Spleen (tissue), 11 donors: Measurements from ENCODE around the gene GNMT. TPM values are rescaled to one million over a fixed set of nuclear protein-coding genes. Genes with fewer than 3 reads are reported as not detected.

ENCODE experiments used
- DNase-seq: peaks from one replicate; pipeline ENCODE4 v3.0.0-alpha.2; 2020
- H3K27ac ChIP-seq, 8 donors: fragments of 200-600 bp; sonication (generic) in 7 of 8; 1 replicate in 4 of 8; 2 replicates in 4 of 8; pipeline versions ENCODE4 v1.5.0 to v1.8.0; 2016 to 2021; ENCODE audit warnings: inconsistent platforms in 4 of 8, mild to moderate bottlenecking in 4 of 8, moderate library complexity in 1 of 8
- H3K27me3 ChIP-seq, 7 donors: fragments of 200-600 bp; sonication (generic) in 6 of 7; replicated peaks in 1 of 7; 1 replicate in 4 of 7; 2 replicates in 3 of 7; pipeline versions ENCODE4 v1.5.0 to v1.8.0; 2016 to 2021; ENCODE audit warnings: inconsistent platforms in 3 of 7, mild to moderate bottlenecking in 1 of 7
- H3K36me3 ChIP-seq, 6 donors: fragments of 200-600 bp; sonication (generic) in 5 of 6; 1 replicate in 4 of 6; 2 replicates in 2 of 6; pipeline versions ENCODE4 v1.5.0 to v1.8.0; 2016 to 2021; ENCODE audit warnings: inconsistent platforms in 2 of 6
- H3K4me1 ChIP-seq, 6 donors: fragments of 200-600 bp; sonication (generic) in 5 of 6; 1 replicate in 3 of 6; 2 replicates in 3 of 6; pipeline versions ENCODE4 v1.5.0 to v1.8.0; 2016 to 2021; ENCODE audit warnings: inconsistent platforms in 3 of 6
- H3K4me3 ChIP-seq, 8 donors: fragments of 200-600 bp; sonication (generic) in 7 of 8; 1 replicate in 4 of 8; 2 replicates in 4 of 8; pipeline versions ENCODE4 v1.5.0 to v1.8.0; 2016 to 2021; ENCODE audit warnings: inconsistent platforms in 4 of 8, mild to moderate bottlenecking in 4 of 8, moderate library complexity in 2 of 8
- H3K9me3 ChIP-seq, 8 donors: fragments of 200-600 bp; sonication (generic) in 7 of 8; 1 replicate in 4 of 8; 2 replicates in 4 of 8; pipeline versions ENCODE4 v1.5.0 to v1.8.0; 2016 to 2021; ENCODE audit warnings: inconsistent platforms in 4 of 8
- POLR2A ChIP-seq, 3 donors: fragments of 450-650 bp; IDR thresholded peaks; one replicate each; pipeline ENCODE4 v1.5.1; 2017; ENCODE audit warnings: antibody characterized with exemption in 3 of 3, mild to moderate bottlenecking in 1 of 3
- POLR2AphosphoS5 ChIP-seq, 3 donors: sonication (generic); formaldehyde crosslinking; IDR thresholded peaks; one replicate each; pipeline ENCODE4 v1.5.1; 2017; ENCODE audit warnings: antibody characterized with exemption in 3 of 3
- WGBS, 5 donors: extraction: QIAGEN DNeasy Blood & Tissue Kit in 3 of 5; methylation state at CpG; one replicate each; pipeline versions ENCODE4 v1.1.5 to v1.1.7; 2013 to 2018; 5-methylcytosine and 5-hydroxymethylcytosine counted together
- intact Hi-C: fragments of 100-400 bp; cut with DNase I; formaldehyde crosslinking; loops from one replicate; pipeline ENCODE4 v1.15.0; 2023; ENCODE audit warnings: low total_unique reads
- polyA plus RNA-seq, 3 donors: library from polyadenylated mRNA; stranded (reverse); fragments of 200-250 nt; gene quantifications; one replicate each; pipeline ENCODE4 v1.2.1, GENCODE V29; 2013
- total RNA-seq, 7 donors: library from RNA; depleted of rRNA in 3 of 7; stranded (reverse); fragments of >200 nt in 3 of 7; fragmentation: NEBNext Ultra II Directional in 4 of 7; extraction: Animal tissue kit (Norgen Biotek cat#: 25700) in 4 of 7; gene quantifications; one replicate each; pipeline versions ENCODE4 v1.1.0 to v1.2.1, GENCODE V29; 2016 to 2021
- TF ChIP-seq, protein P1 (sequence below), 11 experiments: fragments of 200-600 bp in 7 of 11; fragments of 450-650 bp in 4 of 11; sonication (generic) in 4 of 11; IDR thresholded peaks in 8 of 11; conservative IDR thresholded peaks in 3 of 11; 1 replicate in 7 of 11; 2 replicates in 4 of 11; pipeline versions ENCODE4 v1.4.0 to v1.8.0; 2016 to 2021; ENCODE audit warnings: antibody characterized with exemption in 11 of 11, inconsistent platforms in 4 of 11, mild to moderate bottlenecking in 1 of 11
- donor health status: healthy with polysubstance abuse.
- donor health status: DM: no; HTN: no; CAD: no; lungs with moderate emphysema.
- donor health status: DM: no; HTN: no; CAD: no.
- donor health status: Bipolar disorder and iron deficiency.
- donor health status: healthy.
- donor health status: DM: no; HTN: no; CAD: no.
- donor health status: DM: yes; HTN: yes; CAD: no.

The GNMT gene
- total and polyA plus RNA-seq, 10 donors, result 0.68 to 3.0 (median 2.0) TPM

DNA sequence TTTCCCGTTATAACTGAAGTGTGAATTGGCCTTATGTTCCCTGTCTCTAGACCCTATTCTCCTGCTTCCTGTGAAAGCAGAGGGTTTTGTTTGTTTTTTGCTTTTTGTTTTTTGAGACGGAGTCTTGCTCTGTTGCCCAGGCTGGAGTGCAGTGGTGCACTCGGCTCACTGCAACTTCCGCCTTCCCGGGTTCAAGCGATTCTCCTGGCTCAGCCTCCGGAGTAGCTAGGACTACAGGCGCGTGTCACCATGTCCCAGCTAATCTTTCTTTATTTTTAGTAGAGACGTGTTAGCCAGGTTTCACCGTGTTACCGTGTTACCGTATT, 674 bp upstream of the GNMT start:
- Histone ChIP-seq H3K4me1 (peaks cover 11 to 21% (median 19%) of the 10 kb centered on the region in 6 donors), H3K27me3 (peaks cover 0 to 13% (median 0%) of the 10 kb centered on the region in 7 donors), H3K9me3 (no peaks in the 10 kb centered on the region), H3K27ac (peak overlapping the region in 1 of 8 donors; percentile 4), H3K4me3 (peak overlapping the region; percentile 42 to 71 (median 48)), H3K36me3 (peaks cover 0 to 32% (median 18%) of the 10 kb centered on the region in 6 donors)
- WGBS, 5 donors, result 26 to 55% (median 38%) methylated on average over 13 of the region's 13 CpGs
- intact Hi-C loops, result no loop called here
- TF ChIP-seq POLR2A (IDR thresholded peaks at IDR 0.05), result no peak
- TF ChIP-seq POLR2AphosphoS5 (IDR thresholded peaks at IDR 0.05), result no peak
- TF ChIP-seq, protein P1, sequence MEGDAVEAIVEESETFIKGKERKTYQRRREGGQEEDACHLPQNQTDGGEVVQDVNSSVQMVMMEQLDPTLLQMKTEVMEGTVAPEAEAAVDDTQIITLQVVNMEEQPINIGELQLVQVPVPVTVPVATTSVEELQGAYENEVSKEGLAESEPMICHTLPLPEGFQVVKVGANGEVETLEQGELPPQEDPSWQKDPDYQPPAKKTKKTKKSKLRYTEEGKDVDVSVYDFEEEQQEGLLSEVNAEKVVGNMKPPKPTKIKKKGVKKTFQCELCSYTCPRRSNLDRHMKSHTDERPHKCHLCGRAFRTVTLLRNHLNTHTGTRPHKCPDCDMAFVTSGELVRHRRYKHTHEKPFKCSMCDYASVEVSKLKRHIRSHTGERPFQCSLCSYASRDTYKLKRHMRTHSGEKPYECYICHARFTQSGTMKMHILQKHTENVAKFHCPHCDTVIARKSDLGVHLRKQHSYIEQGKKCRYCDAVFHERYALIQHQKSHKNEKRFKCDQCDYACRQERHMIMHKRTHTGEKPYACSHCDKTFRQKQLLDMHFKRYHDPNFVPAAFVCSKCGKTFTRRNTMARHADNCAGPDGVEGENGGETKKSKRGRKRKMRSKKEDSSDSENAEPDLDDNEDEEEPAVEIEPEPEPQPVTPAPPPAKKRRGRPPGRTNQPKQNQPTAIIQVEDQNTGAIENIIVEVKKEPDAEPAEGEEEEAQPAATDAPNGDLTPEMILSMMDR (IDR thresholded peaks at IDR 0.05 in 8 of 11, conservative IDR thresholded peaks at IDR 0.05 in 3 of 11), result no peak
- no peak for DNase-seq

- Histone ChIP-seq H3K4me3 (peak overlapping the region; percentile 42 to 71 (median 48)), H3K36me3 (peaks cover 0 to 44% (median 27%) of the 10 kb centered on the region in 6 donors), H3K9me3 (no peaks in the 10 kb centered on the region), H3K4me1 (peaks cover 11 to 21% (median 19%) of the 10 kb centered on the region in 6 donors), H3K27me3 (peaks cover 0 to 13% (median 0%) of the 10 kb centered on the region in 7 donors), H3K27ac (no peak overlapping the region)
- no peak for TF ChIP-seq POLR2A (IDR thresholded peaks at IDR 0.05)
- TF ChIP-seq, protein P1 (IDR thresholded peaks at IDR 0.05 in 8 of 11, conservative IDR thresholded peaks at IDR 0.05 in 3 of 11), result no peak
- no peak for TF ChIP-seq POLR2AphosphoS5 (IDR thresholded peaks at IDR 0.05)
- intact Hi-C loops, result no loop called here
- DNase-seq, result no peak
- WGBS, 5 donors, result 35 to 52% (median 44%) methylated on average over 12 to 15 of the region's 15 CpGs
These were observed 491 bp downstream of the GNMT start for GRCh38 chr6:42961020-42961470.

GRCh38 chr6:42962096-42962495, 1.5 kb downstream of the GNMT start:
- no peaks in the 10 kb centered on the region for H3K9me3 ChIP-seq
- intact Hi-C loops, result no loop called here
- DNase-seq, result peak; percentile 48
- H3K4me1 ChIP-seq, result peaks cover 11 to 21% (median 19%) of the 10 kb centered on the region in 6 donors
- TF ChIP-seq, protein P1 (IDR thresholded peaks at IDR 0.05 in 8 of 11, conservative IDR thresholded peaks at IDR 0.05 in 3 of 11), result no peak
- no peak for TF ChIP-seq POLR2AphosphoS5 (IDR thresholded peaks at IDR 0.05)
- TF ChIP-seq POLR2A (IDR thresholded peaks at IDR 0.05), result no peak
- H3K4me3 ChIP-seq, result no peak overlapping the region
- H3K27ac ChIP-seq, result no peak overlapping the region
- 86 to 95% (median 93%) methylated on average over 12 of the region's 12 CpGs for WGBS, 5 donors
- H3K27me3 ChIP-seq, result peaks cover 0 to 13% (median 0%) of the 10 kb centered on the region in 7 donors
- peaks cover 0 to 54% (median 34%) of the 10 kb centered on the region in 6 donors for H3K36me3 ChIP-seq

- intact Hi-C loops, result no loop called here
- WGBS, 5 donors, result 91 to 97% (median 93%) methylated on average over 9 to 13 of the region's 13 CpGs
- DNase-seq, result peak; percentile 43
- H3K27me3 ChIP-seq, result peaks cover 0 to 13% (median 0%) of the 10 kb centered on the region in 7 donors
- no peak overlapping the region for H3K4me3 ChIP-seq
- H3K27ac ChIP-seq, result no peak overlapping the region
- no peaks in the 10 kb centered on the region for H3K9me3 ChIP-seq
- peaks cover 11 to 21% (median 19%) of the 10 kb centered on the region in 6 donors for H3K4me1 ChIP-seq
- TF ChIP-seq, protein P1 (IDR thresholded peaks at IDR 0.05 in 8 of 11, conservative IDR thresholded peaks at IDR 0.05 in 3 of 11), result no peak
- TF ChIP-seq POLR2A (IDR thresholded peaks at IDR 0.05) (no peak), POLR2AphosphoS5 (IDR thresholded peaks at IDR 0.05) (no peak)
- H3K36me3 ChIP-seq, result peaks cover 0 to 60% (median 40%) of the 10 kb centered on the region in 6 donors
These were observed 2.1 kb downstream of the GNMT start for GRCh38 chr6:42962502-42963178.
